ENCODE data around the gene ATOX1. TPM values are rescaled to one million over a fixed set of nuclear protein-coding genes. Genes with fewer than 3 reads are reported as not detected.

Gene ATOX1
- total and polyA plus RNA-seq, 2 donors (not counting 1 experiment from before 2014, with no cell fraction given): 37.3 to 43.6 TPM

DNA sequence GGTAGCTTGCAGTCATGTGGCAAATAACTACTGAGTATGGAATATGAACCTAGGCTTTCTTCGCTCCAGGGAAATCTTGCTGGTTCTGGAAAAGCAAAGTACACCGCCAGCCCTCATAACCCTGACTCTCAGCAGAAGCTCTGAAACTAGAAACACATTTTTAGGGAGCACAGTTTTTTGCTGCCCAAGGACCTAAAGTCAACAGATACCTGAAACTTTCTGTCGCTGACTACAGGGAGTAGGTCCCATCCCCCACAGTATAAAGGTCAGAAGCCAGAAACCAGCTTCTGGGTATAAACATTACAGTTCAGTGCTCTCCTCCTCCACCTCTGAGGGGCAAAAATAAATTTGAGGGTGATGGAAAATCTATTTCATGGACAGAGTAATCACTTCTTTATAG is 3.0 kb downstream of the ATOX1 start:
- POLR2A ChIA-PET: interaction anchor here (1.0 kb wide), 1 partner anchor 16 kb away, joined by 5 read pairs; the partner anchor contains the start of gene G3BP1
- no peak overlapping the region for H3K4me3 Mint-ChIP-seq
- peaks cover 75% of the 10 kb centered on the region for H3K79me2 ChIP-seq (ENCODE audit: control insufficient read depth, insufficient read depth, low read length)

DNA sequence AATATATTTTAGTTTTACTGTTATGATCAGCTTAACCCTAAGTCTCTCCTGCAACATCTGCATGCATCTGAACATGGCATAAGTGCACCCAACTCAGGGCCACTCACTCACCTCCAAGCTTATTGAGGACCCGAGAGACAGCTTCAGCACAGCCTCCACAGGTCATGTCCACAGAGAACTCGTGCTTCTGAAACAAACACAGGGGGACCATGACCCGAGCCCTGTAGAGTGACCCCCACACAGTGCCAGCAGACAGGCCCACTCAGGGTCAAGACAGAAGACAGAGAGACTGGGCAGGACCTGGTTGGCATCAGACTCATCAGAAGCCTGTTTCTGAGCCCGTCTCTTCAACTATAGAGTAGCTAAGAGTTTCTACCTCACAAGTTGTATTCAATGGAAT is 6.8 kb downstream of the ATOX1 start:
- Histone ChIP-seq H2AFZ (ENCODE audit: insufficient read depth, low read depth, low read length, poor library complexity, severe bottlenecking) (no peak overlapping the region), H4K20me1 (ENCODE audit: control insufficient read depth, insufficient read depth, low read length, poor library complexity, severe bottlenecking) (no peaks in the 10 kb centered on the region), H3K4me2 (replicated peaks; ENCODE audit: low read depth, low read length, poor library complexity, severe bottlenecking) (no peak overlapping the region), H3K9ac (ENCODE audit: low read length) (no peak overlapping the region), H3K36me3 (replicated peaks in 1 of 2; ENCODE audit: control extremely low read depth in 1 of 2, control insufficient read depth in 1 of 2, extremely low read depth in 1 of 2, insufficient read depth in 2 of 2, low read length in 1 of 2) (peaks cover 4 to 11% of the 10 kb centered on the region in 2 experiments), H3K27me3 (replicated peaks in 1 of 4; ENCODE audit: control extremely low read depth in 1 of 4, control insufficient read depth in 3 of 4, insufficient read depth in 4 of 4, low read length in 3 of 4) (no peaks in the 10 kb centered on the region), H3K27ac (ENCODE audit: low read length in 2 of 2) (no peak overlapping the region), H3K79me2 (ENCODE audit: control insufficient read depth, insufficient read depth, low read length) (peaks cover 66% of the 10 kb centered on the region), H3K9me3 (ENCODE audit: control extremely low read depth in 1 of 3, control insufficient read depth in 2 of 3, insufficient read depth in 1 of 3, low read length in 2 of 3) (no peaks in the 10 kb centered on the region), H3K4me3 (ENCODE audit: control extremely low read depth in 1 of 5, extremely low read depth in 1 of 5, insufficient read depth in 1 of 5, low read depth in 2 of 5, low read length in 4 of 5) (no peak overlapping the region), H3K4me1 (ENCODE audit: control insufficient read depth in 2 of 2, insufficient read depth in 2 of 2, low read length in 2 of 2) (peaks cover 15 to 22% of the 10 kb centered on the region in 2 donors)
- Mint-ChIP-seq H3K4me3 (no peak overlapping the region), H3K27me3 (no peaks in the 10 kb centered on the region), H3K4me1 (peaks cover 35% of the 10 kb centered on the region), H3K9me3 (ENCODE audit: insufficient read depth) (no peaks in the 10 kb centered on the region), H3K27ac (no peak overlapping the region)
- intact Hi-C loops (cut with micrococcal nuclease): no loop called here
- no peak for DNase-seq
- WGBS (ENCODE audit: insufficient coverage): 100% methylated on average over 3 of the region's 4 CpGs
- ChIA-PET POLR2A (interaction anchor here (0.8 kb wide), 1 partner anchor 19 kb away, joined by 3 read pairs; no protein-coding TSS in a partner anchor), CTCF (interaction anchor here (1.1 to 1.2 kb wide), 2 partner anchors 13 to 20 kb away, joined by 3 to 4 read pairs; partner anchors contain the start of gene G3BP1)
- no peak for TF ChIP-seq EZH2 (IDR thresholded peaks at IDR 0.05; ENCODE audit: borderline replicate concordance, insufficient read depth, low read depth, low read length, poor library complexity, severe bottlenecking)
- TF ChIP-seq, protein P1, sequence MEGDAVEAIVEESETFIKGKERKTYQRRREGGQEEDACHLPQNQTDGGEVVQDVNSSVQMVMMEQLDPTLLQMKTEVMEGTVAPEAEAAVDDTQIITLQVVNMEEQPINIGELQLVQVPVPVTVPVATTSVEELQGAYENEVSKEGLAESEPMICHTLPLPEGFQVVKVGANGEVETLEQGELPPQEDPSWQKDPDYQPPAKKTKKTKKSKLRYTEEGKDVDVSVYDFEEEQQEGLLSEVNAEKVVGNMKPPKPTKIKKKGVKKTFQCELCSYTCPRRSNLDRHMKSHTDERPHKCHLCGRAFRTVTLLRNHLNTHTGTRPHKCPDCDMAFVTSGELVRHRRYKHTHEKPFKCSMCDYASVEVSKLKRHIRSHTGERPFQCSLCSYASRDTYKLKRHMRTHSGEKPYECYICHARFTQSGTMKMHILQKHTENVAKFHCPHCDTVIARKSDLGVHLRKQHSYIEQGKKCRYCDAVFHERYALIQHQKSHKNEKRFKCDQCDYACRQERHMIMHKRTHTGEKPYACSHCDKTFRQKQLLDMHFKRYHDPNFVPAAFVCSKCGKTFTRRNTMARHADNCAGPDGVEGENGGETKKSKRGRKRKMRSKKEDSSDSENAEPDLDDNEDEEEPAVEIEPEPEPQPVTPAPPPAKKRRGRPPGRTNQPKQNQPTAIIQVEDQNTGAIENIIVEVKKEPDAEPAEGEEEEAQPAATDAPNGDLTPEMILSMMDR (IDR thresholded peaks at IDR 0.05): no peak
- ATAC-seq (ENCODE audit: low read depth): no peak

More for the DNA sequence above, 3.0 kb downstream of the ATOX1 start:
- Histone ChIP-seq H3K4me2 (replicated peaks; ENCODE audit: low read depth, low read length, poor library complexity, severe bottlenecking) (no peak overlapping the region), H3K9ac (ENCODE audit: low read length) (no peak overlapping the region), H3K4me3 (ENCODE audit: control extremely low read depth in 1 of 5, extremely low read depth in 1 of 5, insufficient read depth in 1 of 5, low read depth in 2 of 5, low read length in 4 of 5) (no peak overlapping the region), H3K9me3 (ENCODE audit: control extremely low read depth in 1 of 3, control insufficient read depth in 2 of 3, insufficient read depth in 1 of 3, low read length in 2 of 3) (no peaks in the 10 kb centered on the region), H3K27me3 (replicated peaks in 1 of 4; ENCODE audit: control extremely low read depth in 1 of 4, control insufficient read depth in 3 of 4, insufficient read depth in 4 of 4, low read length in 3 of 4) (no peaks in the 10 kb centered on the region), H3K4me1 (ENCODE audit: control insufficient read depth in 2 of 2, insufficient read depth in 2 of 2, low read length in 2 of 2) (peaks cover 22 to 29% of the 10 kb centered on the region in 2 donors), H2AFZ (ENCODE audit: insufficient read depth, low read depth, low read length, poor library complexity, severe bottlenecking) (no peak overlapping the region), H3K36me3 (replicated peaks in 1 of 2; ENCODE audit: control extremely low read depth in 1 of 2, control insufficient read depth in 1 of 2, extremely low read depth in 1 of 2, insufficient read depth in 2 of 2, low read length in 1 of 2) (peaks cover 4 to 11% of the 10 kb centered on the region in 2 experiments), H4K20me1 (ENCODE audit: control insufficient read depth, insufficient read depth, low read length, poor library complexity, severe bottlenecking) (no peaks in the 10 kb centered on the region), H3K27ac (ENCODE audit: low read length in 2 of 2) (no peak overlapping the region)
- 94% methylated on average over 3 of the region's 3 CpGs for WGBS (ENCODE audit: insufficient coverage)
- DNase-seq: no peak
- no peak for ATAC-seq (ENCODE audit: low read depth)
- Mint-ChIP-seq H3K4me1 (peaks cover 45% of the 10 kb centered on the region), H3K27me3 (no peaks in the 10 kb centered on the region), H3K9me3 (ENCODE audit: insufficient read depth) (no peaks in the 10 kb centered on the region), H3K27ac (no peak overlapping the region)
- CTCF ChIA-PET: interaction anchor here (0.7 to 1.0 kb wide), 3 partner anchors 13 to 22 kb away, joined by 3 to 5 read pairs (median 4); no protein-coding TSS in a partner anchor
- TF ChIP-seq, protein P1 (IDR thresholded peaks at IDR 0.05): no peak
- no peak for TF ChIP-seq EZH2 (IDR thresholded peaks at IDR 0.05; ENCODE audit: borderline replicate concordance, insufficient read depth, low read depth, low read length, poor library complexity, severe bottlenecking)
- intact Hi-C loops (cut with micrococcal nuclease): loop anchor here (5.0 kb wide), 2 partner anchors 308 to 1798 kb away; partner anchors contain the start of gene SLC36A1

All from B cell (primary cell).